ENCODE measurements around the gene MMP17. TPM values are rescaled to one million over a fixed set of nuclear protein-coding genes. Genes with fewer than 3 reads are reported as not detected.
A peak's percentile ranks its signal among the peaks of the same experiment; 100 is the strongest.

Gene MMP17
- total and polyA plus RNA-seq, 8 donors = 0.58 to 21.5 (median 2.5) TPM

- ATAC-seq = no peak
These were observed 26.8 kb downstream of the MMP17 start for GRCh38 chr12:131854861-131855476.

DNA sequence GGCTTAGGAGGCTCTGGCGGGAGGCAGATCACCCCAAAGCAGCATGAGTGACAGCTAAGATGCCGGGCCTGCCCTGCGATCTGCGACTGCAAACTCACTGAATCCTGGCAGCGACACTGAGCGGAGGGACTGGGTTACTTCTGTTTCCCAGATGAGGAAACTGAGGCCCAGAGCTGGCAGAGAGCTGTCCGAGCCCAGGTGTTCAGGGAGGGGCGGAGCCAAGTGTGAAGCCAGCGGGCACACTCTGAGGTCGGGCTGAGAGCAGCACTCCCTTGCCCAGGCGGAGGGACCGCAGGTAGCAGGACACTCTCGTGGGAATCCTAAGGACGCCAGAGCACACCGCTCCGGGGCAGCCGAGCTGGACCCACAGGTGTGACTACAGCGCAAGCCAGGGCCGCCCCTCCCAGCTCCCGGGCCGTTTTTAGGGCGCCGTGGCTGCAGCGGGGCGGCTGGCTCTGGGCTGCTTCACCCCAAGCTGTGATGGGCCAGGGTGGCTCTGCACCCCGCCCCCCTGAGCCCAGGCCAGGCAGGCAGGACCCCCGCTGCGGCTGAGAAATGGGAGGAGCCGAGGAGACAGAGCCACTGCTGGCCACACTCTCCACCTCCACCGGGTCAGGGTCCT is 27.4 kb downstream of the MMP17 start:
- DNase-seq = peak in 2 of 6 donors; percentile 46 to 56
- ATAC-seq = no peak
- no peak overlapping the region for H3K4me3 ChIP-seq
- no peaks in the 10 kb centered on the region for H3K36me3 ChIP-seq
- intact Hi-C loops (cut with DNase I) = loop anchor here in 1 of 3 donors (10.0 kb wide), 1 partner anchor 149 kb away; no protein-coding TSS in a partner anchor
- WGBS, 2 donors = 30 to 41% methylated on average over 30 of the region's 30 CpGs
- H3K27me3 ChIP-seq = no peaks in the 10 kb centered on the region
- H3K27ac ChIP-seq = no peak overlapping the region
- no peaks in the 10 kb centered on the region for H3K4me1 ChIP-seq
- H3K9me3 ChIP-seq = no peaks in the 10 kb centered on the region
- FAIRE-seq = no peak
- TF ChIP-seq, protein P1, sequence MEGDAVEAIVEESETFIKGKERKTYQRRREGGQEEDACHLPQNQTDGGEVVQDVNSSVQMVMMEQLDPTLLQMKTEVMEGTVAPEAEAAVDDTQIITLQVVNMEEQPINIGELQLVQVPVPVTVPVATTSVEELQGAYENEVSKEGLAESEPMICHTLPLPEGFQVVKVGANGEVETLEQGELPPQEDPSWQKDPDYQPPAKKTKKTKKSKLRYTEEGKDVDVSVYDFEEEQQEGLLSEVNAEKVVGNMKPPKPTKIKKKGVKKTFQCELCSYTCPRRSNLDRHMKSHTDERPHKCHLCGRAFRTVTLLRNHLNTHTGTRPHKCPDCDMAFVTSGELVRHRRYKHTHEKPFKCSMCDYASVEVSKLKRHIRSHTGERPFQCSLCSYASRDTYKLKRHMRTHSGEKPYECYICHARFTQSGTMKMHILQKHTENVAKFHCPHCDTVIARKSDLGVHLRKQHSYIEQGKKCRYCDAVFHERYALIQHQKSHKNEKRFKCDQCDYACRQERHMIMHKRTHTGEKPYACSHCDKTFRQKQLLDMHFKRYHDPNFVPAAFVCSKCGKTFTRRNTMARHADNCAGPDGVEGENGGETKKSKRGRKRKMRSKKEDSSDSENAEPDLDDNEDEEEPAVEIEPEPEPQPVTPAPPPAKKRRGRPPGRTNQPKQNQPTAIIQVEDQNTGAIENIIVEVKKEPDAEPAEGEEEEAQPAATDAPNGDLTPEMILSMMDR (IDR thresholded peaks at IDR 0.05) = no peak

More at GRCh38 chr12:131854861-131855476, 26.8 kb downstream of the MMP17 start:
- no peaks in the 10 kb centered on the region for H3K9me3 ChIP-seq
- intact Hi-C loops (cut with DNase I) = loop anchor here in 1 of 3 donors (10.0 kb wide), 1 partner anchor 150 kb away; no protein-coding TSS in a partner anchor
- TF ChIP-seq, protein P1 (IDR thresholded peaks at IDR 0.05) = no peak
- no peaks in the 10 kb centered on the region for H3K4me1 ChIP-seq
- H3K27ac ChIP-seq = no peak overlapping the region
- DNase-seq = no peak
- no peaks in the 10 kb centered on the region for H3K36me3 ChIP-seq
- WGBS, 2 donors = 68 to 74% methylated on average over 16 of the region's 16 CpGs
- no peaks in the 10 kb centered on the region for H3K27me3 ChIP-seq
- no peak for FAIRE-seq
- no peak overlapping the region for H3K4me3 ChIP-seq

GRCh38 chr12:131856366-131857097 is 28.3 kb downstream of the MMP17 start:
- no peaks in the 10 kb centered on the region for H3K9me3 ChIP-seq
- no peaks in the 10 kb centered on the region for H3K27me3 ChIP-seq
- intact Hi-C loops (cut with DNase I) = loop anchor here in 1 of 3 donors (10.0 kb wide), 1 partner anchor 148 kb away; no protein-coding TSS in a partner anchor
- WGBS, 2 donors = 84 to 88% methylated on average over 10 of the region's 10 CpGs
- DNase-seq (no peak), FAIRE-seq (no peak), ATAC-seq (no peak)
- TF ChIP-seq, protein P1 (IDR thresholded peaks at IDR 0.05) = no peak
- H3K36me3 ChIP-seq = no peaks in the 10 kb centered on the region
- no peaks in the 10 kb centered on the region for H3K4me1 ChIP-seq
- H3K27ac ChIP-seq = no peak overlapping the region
- no peak overlapping the region for H3K4me3 ChIP-seq

DNA sequence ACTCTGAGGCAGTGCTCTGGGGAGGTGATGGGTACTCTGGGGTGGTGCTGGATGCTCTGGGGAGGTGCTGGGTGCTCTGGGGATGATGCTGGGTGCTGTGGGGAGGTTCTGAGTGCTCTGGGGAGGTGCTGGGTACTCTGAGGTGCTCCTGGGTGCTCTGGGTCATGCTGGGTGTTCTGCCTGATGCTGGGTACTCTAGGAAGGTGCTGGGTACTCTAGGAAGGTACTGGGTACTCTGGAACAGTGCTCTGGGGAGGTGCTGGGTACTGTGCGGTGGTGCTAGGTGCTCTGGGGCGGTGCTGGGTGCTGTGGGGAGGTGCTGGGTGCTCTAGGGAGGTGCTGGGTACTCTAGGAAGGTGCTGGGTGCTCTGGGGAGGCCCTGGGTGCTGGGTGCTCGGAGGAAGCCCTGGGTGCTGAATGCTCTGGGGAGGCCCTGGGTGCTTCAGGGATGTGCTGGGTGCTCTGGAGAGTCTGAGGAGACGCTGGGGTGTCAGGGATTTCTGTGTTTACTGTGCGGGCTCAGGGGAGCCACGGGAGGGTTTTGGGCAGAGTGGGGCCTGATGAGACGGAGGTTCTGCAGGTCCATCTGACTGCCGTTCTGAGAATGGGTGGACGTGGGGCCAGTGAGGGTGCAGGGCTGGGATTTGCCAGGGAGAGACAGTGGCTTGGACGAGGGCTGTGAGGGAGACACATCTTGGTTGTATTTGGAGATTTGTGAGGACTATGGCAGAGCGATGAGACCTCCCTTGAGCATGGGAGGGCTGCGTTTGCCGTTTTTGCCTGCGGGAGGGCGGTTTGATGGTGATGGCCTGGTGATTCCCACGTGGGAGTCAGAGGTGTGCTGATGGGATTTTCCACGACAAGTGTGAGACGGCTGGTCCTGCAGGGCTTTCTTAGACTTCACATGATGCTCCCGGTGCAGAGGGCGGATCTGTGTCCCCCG is 30.0 kb downstream of the MMP17 start:
- Histone ChIP-seq H3K27me3 (no peaks in the 10 kb centered on the region), H3K36me3 (no peaks in the 10 kb centered on the region), H3K27ac (no peak overlapping the region), H3K9me3 (no peaks in the 10 kb centered on the region), H3K4me1 (no peaks in the 10 kb centered on the region), H3K4me3 (no peak overlapping the region)
- TF ChIP-seq, protein P1 (IDR thresholded peaks at IDR 0.05) = no peak
- intact Hi-C loops (cut with DNase I) = loop anchor here in 1 of 3 donors (10.0 kb wide), 1 partner anchor 147 kb away; no protein-coding TSS in a partner anchor
- DNase-seq = no peak
- WGBS, 2 donors = 65 to 71% methylated on average over 21 of the region's 21 CpGs
- ATAC-seq = no peak
- no peak for FAIRE-seq

Data from pancreas (tissue), 10 donors.